Measurements from ENCODE around the gene STAG1.
"Not testable (repeated sequence)": the region's sequence is repeated elsewhere in the genome, so short reads cannot be mapped to it uniquely, and the experiment has no call there.

The STAG1 gene

DNA sequence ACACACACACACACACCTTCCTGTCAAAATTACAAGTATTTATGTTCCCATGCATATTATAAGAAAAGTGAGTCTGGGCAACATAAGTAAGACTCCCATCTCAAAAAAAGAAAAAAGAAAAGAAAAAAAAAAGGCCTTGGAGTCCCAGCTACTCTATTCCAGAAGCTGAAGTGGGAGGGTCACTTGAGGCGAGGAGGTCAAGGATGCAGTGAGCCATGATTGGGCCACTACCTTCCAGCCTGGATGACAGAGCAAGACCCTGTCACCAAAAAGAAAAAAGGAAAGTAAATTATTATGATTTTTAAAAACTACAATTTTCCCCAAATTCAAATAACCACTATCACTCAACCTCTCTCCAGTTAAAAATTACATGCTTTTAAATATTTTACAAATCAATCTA is 113.1 kb downstream of the STAG1 start:
- no peak for DNase-seq

GRCh38 chr3:136637176-136637575 is 115.0 kb downstream of the STAG1 start:
- DNase-seq, result no peak

DNA sequence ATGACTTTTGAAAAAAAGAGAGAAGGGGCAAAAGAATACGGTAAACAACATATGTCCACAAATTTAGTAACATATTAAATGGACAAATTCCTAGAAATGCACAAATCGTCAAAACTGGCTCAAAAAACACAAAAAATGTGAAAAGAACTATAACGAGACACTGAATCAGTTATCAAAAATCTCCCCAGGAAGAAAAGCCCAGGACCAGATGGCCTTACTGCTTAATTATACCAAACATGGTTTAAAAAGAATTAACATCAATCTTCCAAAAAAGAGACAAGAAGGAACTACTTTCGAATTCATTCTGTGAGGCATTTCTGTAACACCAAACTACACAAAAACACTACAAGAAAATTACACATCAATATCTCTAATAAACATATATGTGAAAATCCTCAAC is 117.4 kb downstream of the STAG1 start:
- no peak for DNase-seq

- no peak for DNase-seq
Observed at GRCh38 chr3:136632625-136633081, 119.5 kb downstream of the STAG1 start.

- no peak for DNase-seq
Observed at GRCh38 chr3:136631424-136631823, 120.8 kb downstream of the STAG1 start.

DNA sequence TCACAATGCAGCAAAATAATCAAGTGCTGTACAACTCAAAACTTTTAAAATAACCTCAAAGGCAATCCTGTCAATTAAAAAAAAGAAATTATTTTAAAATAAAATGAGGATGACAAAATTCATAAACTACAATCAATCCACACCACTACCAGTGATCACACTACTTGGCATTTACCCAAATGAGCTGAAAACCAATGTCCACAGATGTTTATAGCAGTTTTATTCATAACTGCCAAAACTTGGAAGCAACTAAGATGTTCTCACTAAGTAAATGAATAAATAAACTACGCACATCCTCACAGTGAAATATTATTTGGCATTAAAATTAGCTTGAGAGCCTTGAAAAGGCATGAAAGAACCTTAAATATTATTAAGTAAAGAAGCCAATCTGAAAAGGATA is 121.3 kb downstream of the STAG1 start:
- DNase-seq, result no peak

DNA sequence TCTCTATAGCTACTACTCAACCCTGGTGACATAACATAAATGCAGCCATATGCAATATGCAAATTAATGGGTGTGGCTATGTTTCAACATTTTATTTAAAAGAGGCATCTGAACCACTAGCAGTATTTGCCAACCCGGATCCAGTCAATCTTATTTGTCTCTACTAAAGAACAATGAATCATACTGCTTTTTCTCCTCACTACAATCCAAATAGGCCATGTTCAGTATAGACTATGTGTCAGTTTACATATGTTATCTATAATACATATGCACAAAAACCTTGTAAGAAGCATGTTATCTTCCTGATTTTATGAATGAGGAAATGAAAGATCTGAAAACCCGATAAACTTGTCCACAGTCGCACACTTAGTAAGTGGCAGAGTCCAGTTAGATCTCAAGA is 125.7 kb downstream of the STAG1 start:
- no peak for DNase-seq

DNA sequence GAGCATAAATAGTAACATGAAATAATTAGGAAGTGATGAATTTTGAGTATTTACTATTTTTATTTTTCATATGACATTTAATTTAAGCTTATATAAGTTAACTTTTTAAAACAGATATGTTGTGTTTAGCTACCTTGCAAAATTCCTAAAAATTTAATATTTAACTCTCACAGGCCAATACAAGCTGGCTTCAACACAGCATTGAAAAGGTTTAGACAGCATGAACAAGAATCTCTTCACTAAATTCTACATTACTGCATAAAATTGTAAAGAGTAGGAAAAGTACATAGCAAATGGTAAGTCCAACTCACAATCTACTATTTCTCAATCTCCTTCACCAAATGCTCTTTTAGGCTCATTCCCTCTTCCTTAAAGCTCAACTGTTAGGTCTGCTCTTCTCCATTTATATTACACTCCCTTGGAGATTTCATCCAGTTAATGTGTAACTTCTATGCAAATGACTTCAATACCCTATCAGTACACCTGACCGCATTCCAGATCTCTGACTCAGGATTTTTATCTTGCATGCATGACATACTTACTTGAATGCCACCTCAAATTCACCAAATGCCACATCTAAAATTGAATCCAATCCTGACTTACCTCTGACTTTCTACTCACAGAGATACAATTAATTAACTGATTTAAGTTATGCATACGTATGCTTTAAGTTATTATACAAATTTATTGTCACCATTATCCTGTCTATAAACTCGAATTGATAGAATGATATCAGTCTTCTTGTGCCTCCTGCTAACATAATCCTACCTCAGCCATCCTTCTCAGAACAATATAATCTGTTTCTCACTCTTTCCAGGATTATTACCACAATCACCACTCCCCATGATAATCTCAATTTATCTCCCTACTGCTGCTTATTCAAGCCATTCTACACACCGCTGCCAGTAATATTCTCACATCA is 127.0 kb downstream of the STAG1 start:
- DNase-seq, result no peak

- DNase-seq, result no peak
Observed at GRCh38 chr3:136624371-136624770, 127.8 kb downstream of the STAG1 start.

- no peak for DNase-seq
Observed at GRCh38 chr3:136621628-136622027, 130.6 kb downstream of the STAG1 start.

DNA sequence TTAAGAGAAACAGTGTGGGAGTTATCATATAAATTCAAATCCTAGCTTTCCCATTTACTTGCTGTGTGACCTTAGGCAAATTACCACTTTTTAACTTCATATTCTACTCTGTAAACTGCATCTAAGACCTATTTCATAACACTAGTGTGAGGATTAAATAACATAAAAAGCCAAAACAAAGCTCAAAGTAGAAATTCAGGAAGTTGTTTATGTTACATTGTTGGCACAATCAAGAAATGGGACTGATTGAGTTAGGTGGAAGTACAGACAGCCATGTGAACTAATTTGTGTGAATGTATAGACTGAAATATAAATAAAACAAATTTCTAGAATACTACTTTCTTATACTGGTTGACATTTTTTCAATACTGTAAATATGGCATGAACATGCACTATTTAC is 131.7 kb downstream of the STAG1 start:
- DNase-seq, result no peak

DNA sequence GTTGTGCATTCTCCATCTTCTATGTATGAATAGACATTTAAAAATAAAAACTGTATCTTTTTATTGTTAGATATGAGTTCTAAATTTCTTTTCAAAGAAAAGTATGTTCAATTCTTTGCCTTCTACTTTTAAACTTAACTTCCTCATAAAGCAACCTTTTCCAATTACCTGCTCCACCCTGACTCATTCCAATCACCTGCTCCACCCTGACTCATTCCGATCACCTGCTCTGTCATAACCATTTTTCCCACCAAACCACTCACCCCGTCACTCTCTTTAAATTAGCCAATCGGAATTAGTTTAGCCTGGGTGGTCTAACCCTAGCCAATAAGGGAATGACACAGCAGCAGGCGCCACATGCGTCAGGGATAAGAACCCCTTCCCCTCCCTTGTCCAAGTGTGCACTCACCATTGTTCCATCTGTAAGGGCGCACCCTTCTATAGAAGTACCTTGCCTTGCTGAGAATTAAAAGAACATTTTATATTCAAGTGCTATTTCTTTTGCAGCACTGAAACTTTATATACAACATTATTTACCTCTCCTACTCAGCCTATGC is 134.1 kb downstream of the STAG1 start:
- DNase-seq, result not testable (repeated sequence)

- no peak for DNase-seq
Observed at GRCh38 chr3:136617198-136617597, 135.0 kb downstream of the STAG1 start.

DNA sequence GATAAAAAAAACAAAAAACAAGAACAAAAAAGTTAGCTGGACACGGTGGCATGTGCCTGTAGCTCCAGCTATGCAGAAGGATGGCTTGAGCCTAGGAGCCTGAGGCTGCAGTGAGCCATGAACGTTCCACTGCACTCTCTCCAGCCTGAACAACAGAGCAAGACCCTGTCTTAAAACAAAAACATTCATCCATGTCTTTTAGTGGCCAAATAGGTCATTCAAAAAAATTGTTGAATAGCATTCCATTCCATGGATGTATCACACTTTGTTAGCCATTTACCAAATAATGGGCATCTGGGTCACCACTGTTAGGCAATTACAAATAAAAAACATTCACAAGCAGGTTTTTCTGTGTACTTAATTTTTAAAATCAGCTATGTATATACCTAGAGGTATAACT is 139.7 kb downstream of the STAG1 start:
- no peak for DNase-seq

GRCh38 chr3:136606990-136607389 is 145.2 kb downstream of the STAG1 start:
- no peak for DNase-seq

- not testable (repeated sequence) for DNase-seq
Observed at GRCh38 chr3:136606216-136606615, 146.0 kb downstream of the STAG1 start.

DNA sequence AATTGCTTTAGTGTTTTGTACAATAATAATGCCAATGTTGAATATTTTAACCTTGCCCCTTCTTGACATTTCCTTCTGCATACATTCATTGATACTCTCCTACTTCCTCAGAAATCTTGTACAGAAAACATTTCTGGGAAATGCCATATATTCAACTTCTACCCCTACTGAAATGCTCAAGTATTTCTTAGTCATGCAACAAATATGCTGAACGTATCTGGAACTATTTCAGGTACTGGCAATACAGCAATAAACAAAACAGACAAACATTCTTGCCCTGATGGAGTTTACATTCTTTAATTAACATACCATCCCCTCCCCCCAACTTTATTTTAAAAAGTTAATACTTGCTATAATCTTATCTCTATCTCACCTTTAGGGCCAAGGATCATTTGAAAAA is 147.2 kb downstream of the STAG1 start:
- DNase-seq, result no peak

DNA sequence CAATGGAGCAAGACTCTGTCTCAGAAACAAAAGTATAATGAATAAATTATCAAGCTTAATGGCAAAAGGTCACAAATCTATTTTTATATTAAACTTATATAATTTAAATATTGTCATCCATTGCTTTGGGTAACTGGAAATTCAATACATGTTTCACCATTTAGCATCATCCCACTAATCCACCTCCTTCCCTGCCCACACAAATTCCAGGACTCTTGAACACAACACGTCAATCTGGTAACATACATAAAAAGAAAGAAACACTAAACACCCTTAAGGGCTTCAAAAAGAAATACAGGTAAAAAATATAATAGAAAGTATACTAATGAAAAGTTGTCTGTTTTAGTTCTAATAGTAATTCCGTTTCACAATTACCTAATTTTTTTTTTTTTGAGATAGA is 149.4 kb downstream of the STAG1 start:
- DNase-seq, result no peak

- no peak for DNase-seq
Observed at GRCh38 chr3:136595913-136596697, 156.1 kb downstream of the STAG1 start.

DNA sequence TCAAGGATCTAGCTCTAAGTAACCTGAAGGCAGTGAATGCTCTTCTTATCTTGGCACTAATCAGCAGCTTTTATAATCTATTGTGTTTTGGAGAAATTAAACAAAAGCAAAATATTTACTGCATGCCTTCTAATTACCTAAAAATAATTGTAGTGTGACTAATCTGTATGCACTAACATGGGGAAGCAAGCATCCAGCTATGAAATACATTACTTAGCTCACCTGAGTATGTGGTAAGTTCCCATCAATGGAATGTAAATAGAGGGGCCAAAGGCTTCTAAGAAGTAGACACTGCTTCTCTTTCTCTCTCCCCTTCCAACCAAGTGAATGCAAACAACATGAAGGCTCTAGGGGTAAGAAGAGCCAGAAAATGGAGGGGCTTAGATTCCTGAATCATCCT is 165.6 kb downstream of the STAG1 start:
- DNase-seq, result no peak

- no peak for DNase-seq
Observed at GRCh38 chr3:136584728-136585127, 167.4 kb downstream of the STAG1 start.

GRCh38 chr3:136583823-136584222 is 168.4 kb downstream of the STAG1 start:
- no peak for DNase-seq

- no peak for DNase-seq
Observed at GRCh38 chr3:136577791-136578190, 174.4 kb downstream of the STAG1 start.
